Measurements from ENCODE around the gene ANO1. TPM values are rescaled to one million over a fixed set of nuclear protein-coding genes. Genes with fewer than 3 reads are reported as not detected.

ANO1 gene
- total RNA-seq, 1 experiment from 2014 or later: 41.7 TPM

DNA sequence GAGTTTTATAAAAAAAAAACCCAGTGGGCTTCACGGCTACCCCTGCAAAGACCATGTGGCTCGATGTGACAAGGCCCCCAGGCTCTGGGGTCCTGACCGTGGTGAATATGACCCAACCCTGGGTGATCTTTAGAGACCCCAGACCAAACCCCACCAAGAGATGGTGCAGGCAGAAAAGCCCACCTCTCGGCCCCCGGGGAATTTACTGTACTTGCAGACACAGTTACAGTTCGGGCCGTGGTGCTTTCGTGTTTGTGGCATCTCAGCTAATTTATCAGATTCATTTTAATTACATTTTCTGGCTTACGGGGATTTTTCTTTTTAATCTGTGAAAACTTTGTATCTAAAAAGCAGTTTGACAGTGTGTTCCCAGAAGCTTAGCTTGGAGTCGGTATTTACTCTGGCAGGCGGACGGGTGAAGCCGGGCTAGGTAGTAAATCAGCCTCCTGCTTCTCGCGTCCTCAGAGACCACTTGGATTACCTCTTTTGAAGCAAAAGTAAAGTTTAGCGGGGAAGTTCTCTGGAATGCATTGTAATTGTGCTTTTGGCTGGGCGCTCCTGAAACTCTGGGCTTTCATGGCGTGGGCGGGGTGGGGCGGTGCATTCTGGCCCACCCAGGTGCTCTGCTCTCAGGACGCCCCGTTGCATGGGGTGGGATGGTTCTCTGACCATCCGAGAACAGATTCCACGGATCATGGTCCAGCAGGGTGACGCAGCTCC lies 25.3 kb downstream of the ANO1 start (continued):
- TF ChIP-seq, protein P1, sequence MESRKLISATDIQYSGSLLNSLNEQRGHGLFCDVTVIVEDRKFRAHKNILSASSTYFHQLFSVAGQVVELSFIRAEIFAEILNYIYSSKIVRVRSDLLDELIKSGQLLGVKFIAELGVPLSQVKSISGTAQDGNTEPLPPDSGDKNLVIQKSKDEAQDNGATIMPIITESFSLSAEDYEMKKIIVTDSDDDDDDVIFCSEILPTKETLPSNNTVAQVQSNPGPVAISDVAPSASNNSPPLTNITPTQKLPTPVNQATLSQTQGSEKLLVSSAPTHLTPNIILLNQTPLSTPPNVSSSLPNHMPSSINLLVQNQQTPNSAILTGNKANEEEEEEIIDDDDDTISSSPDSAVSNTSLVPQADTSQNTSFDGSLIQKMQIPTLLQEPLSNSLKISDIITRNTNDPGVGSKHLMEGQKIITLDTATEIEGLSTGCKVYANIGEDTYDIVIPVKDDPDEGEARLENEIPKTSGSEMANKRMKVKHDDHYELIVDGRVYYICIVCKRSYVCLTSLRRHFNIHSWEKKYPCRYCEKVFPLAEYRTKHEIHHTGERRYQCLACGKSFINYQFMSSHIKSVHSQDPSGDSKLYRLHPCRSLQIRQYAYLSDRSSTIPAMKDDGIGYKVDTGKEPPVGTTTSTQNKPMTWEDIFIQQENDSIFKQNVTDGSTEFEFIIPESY (IDR thresholded peaks at IDR 0.05; ENCODE audit: extremely low read depth, insufficient replicate concordance, low read length): no peak
- TF ChIP-seq EZH2 (IDR thresholded peaks at IDR 0.05) (no peak), TCF7L2 (IDR thresholded peaks at IDR 0.05; ENCODE audit: borderline replicate concordance, extremely low read depth, insufficient read depth, insufficient read length) (no peak), EZH2phosphoT487 (IDR thresholded peaks at IDR 0.05; ENCODE audit: borderline replicate concordance) (no peak)

DNA sequence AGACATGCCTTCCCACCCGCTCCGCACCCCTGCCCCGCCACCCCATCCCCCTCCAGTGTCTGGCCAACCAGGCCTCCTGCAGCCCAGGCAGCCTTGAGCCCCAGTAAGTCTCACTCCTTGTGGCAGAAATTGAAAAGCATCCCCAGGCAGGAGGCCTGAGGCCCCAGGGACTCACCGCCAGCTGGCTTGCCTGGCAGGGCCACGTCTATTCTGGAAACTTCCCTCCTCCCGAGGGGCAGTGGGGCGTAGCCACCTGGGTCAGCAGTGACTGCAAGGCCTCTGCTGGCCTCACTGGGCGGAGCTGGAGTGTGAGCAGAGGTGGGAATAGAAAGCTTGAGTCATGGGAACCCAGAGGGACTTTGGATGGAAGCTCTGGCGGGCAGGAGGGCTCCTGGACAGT lies 26.3 kb downstream of the ANO1 start:
- TF ChIP-seq YY1 (IDR thresholded peaks at IDR 0.05; ENCODE audit: extremely low read depth, insufficient replicate concordance, low read depth, low read length): no peak
- TF ChIP-seq SP1 (IDR thresholded peaks at IDR 0.05; ENCODE audit: low read depth): no peak
- TF ChIP-seq JUND (IDR thresholded peaks at IDR 0.05): no peak
- no peak for TF ChIP-seq CEBPB (IDR thresholded peaks at IDR 0.05; ENCODE audit: low read depth)
- no peak for TF ChIP-seq ZFX (IDR thresholded peaks at IDR 0.05)
- TF ChIP-seq, protein P2, sequence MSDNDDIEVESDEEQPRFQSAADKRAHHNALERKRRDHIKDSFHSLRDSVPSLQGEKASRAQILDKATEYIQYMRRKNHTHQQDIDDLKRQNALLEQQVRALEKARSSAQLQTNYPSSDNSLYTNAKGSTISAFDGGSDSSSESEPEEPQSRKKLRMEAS (IDR thresholded peaks at IDR 0.05): no peak
- TF ChIP-seq POLR2A (IDR thresholded peaks at IDR 0.05; ENCODE audit: borderline replicate concordance, extremely low read depth, insufficient read depth, insufficient read length): no peak
- no peak for TF ChIP-seq FOSL1 (IDR thresholded peaks at IDR 0.05; ENCODE audit: low read depth)
- Histone ChIP-seq H3K9me2 (ENCODE audit: insufficient read depth) (no peaks in the 10 kb centered on the region), H3K4me1 (ENCODE audit: control insufficient read depth in 1 of 2, insufficient read depth in 2 of 2, low read length in 2 of 2) (no peaks in the 10 kb centered on the region; a peak in 1 of 4 replicates), H3K27me3 (ENCODE audit: insufficient read depth, low read length) (no peaks in the 10 kb centered on the region), H4K20me1 (ENCODE audit: insufficient read depth) (no peaks in the 10 kb centered on the region), H3K9ac (ENCODE audit: low read length) (no peak overlapping the region), H3K4me3 (replicated peaks in 1 of 2; ENCODE audit: low read depth in 1 of 2, low read length in 2 of 2) (no peak overlapping the region), H3K27ac (ENCODE audit: low read depth, low read length) (no peak overlapping the region), H3K4me2 (ENCODE audit: low read length) (no peak overlapping the region), H3K9me3 (ENCODE audit: control insufficient read depth in 1 of 2, insufficient read depth in 1 of 2, low read depth in 1 of 2, low read length in 2 of 2) (no peaks in the 10 kb centered on the region), H3K36me3 (ENCODE audit: control insufficient read depth in 1 of 2, insufficient read depth in 2 of 2, low read length in 2 of 2) (no peaks in the 10 kb centered on the region; a peak in 1 of 4 replicates), H3K79me2 (ENCODE audit: insufficient read depth, low read length) (no peaks in the 10 kb centered on the region), H2AFZ (ENCODE audit: low read depth, low read length, poor library complexity, severe bottlenecking) (no peak overlapping the region)
- no peak for ATAC-seq
- ChIA-PET RAD21 (ENCODE audit: low non-redundant PET in 1 of 2, low total read pairs in 2 of 2, uncharacterized antibody in 2 of 2, unreplicated experiment in 2 of 2) (no interaction called here), CTCF (no interaction called here), POLR2A (no interaction called here)
- no peak for DNase-seq (ENCODE audit: low read depth, low spot score)
- no TSS peak for BruUV-seq (replicated peaks)
- intact Hi-C loops (cut with micrococcal nuclease): no loop called here

All from HCT116 (cell line).